H9 (cell line): ENCODE measurements around the gene POMT2. TPM values are rescaled to one million over a fixed set of nuclear protein-coding genes. Genes with fewer than 3 reads are reported as not detected.

Experiments
- DNase-seq: peaks from one replicate; pipeline ENCODE4 v3.0.0-alpha.2; 2017
- H2AFZ ChIP-seq: one replicate; pipeline ENCODE4 v1.6.1; 2013; ENCODE audit warnings: mild to moderate bottlenecking, low read length, control low read depth, moderate library complexity
- H2AK5ac ChIP-seq: 2 replicates; pipeline ENCODE4 v1.6.1; 2013; ENCODE audit warnings: low read length, control low read depth, mixed read lengths; ENCODE audit not compliant: insufficient read length
- H2BK120ac ChIP-seq: one replicate; pipeline ENCODE4 v1.6.1; 2013; ENCODE audit warnings: low read depth, mild to moderate bottlenecking, low read length, control low read depth, inconsistent platforms; ENCODE audit not compliant: poor library complexity, severe bottlenecking
- H2BK12ac ChIP-seq: 2 replicates; pipeline ENCODE4 v1.6.1; 2013; ENCODE audit warnings: low read length, control low read depth, mixed read lengths, low read depth; ENCODE audit not compliant: insufficient read length
- H2BK15ac ChIP-seq: 2 replicates; pipeline ENCODE4 v1.6.1; 2013; ENCODE audit warnings: low read depth, low read length, control low read depth
- H2BK20ac ChIP-seq: one replicate; pipeline ENCODE4 v1.6.1; 2013; ENCODE audit warnings: low read depth, mild to moderate bottlenecking, low read length, control low read depth, inconsistent platforms; ENCODE audit not compliant: poor library complexity, severe bottlenecking
- H2BK5ac ChIP-seq: 2 replicates; pipeline ENCODE4 v1.6.1; 2013; ENCODE audit warnings: low read length, control low read depth, mixed read lengths; ENCODE audit not compliant: insufficient read length
- H3K14ac ChIP-seq: 2 replicates; pipeline ENCODE4 v1.6.1; 2013; ENCODE audit warnings: low read length, control low read depth; ENCODE audit not compliant: insufficient read depth
- H3K18ac ChIP-seq: 2 replicates; pipeline ENCODE4 v1.6.1; 2013; ENCODE audit warnings: low read depth, mild to moderate bottlenecking, mixed read lengths, low read length, control low read depth; ENCODE audit not compliant: insufficient read length
- H3K23ac ChIP-seq: 2 replicates; pipeline ENCODE4 v1.6.1; 2013; ENCODE audit warnings: low read length, control low read depth, mixed read lengths, low read depth; ENCODE audit not compliant: insufficient read length
- H3K23me2 ChIP-seq: 2 replicates; pipeline ENCODE4 v1.6.1; 2013; ENCODE audit warnings: low read depth, mild to moderate bottlenecking, mixed read lengths, low read length, control low read depth; ENCODE audit not compliant: insufficient read length, poor library complexity, severe bottlenecking
- H3K27ac ChIP-seq: 2 replicates; pipeline ENCODE4 v1.5.1; 2013; ENCODE audit warnings: low read length, control low read depth, mixed read lengths, low read depth; ENCODE audit not compliant: insufficient read length
- H3K27me3 ChIP-seq: 2 replicates; pipeline ENCODE4 v1.6.1; 2013; ENCODE audit warnings: low read length, control low read depth, inconsistent platforms; ENCODE audit not compliant: insufficient read depth
- H3K4ac ChIP-seq: 2 replicates; pipeline ENCODE4 v1.6.1; 2013; ENCODE audit warnings: low read depth, mild to moderate bottlenecking, control low read depth, inconsistent platforms, low read length, moderate library complexity
- H3K4me1 ChIP-seq: 2 replicates; pipeline ENCODE4 v1.6.1; 2013; ENCODE audit warnings: low read length, control low read depth, inconsistent platforms; ENCODE audit not compliant: insufficient read depth
- H3K4me2 ChIP-seq: 2 replicates; pipeline ENCODE4 v1.6.1; 2013; ENCODE audit warnings: low read length, control low read depth, mixed read lengths; ENCODE audit not compliant: insufficient read length, insufficient read depth
- H3K56ac ChIP-seq: 2 replicates; pipeline ENCODE4 v1.6.1; 2013; ENCODE audit warnings: low read depth, mild to moderate bottlenecking, mixed read lengths, low read length, control low read depth; ENCODE audit not compliant: insufficient read length
- H3K79me1 ChIP-seq: 2 replicates; pipeline ENCODE4 v1.6.1; 2013; ENCODE audit warnings: low read depth, mild to moderate bottlenecking, moderate library complexity, low read length, control low read depth, inconsistent platforms; ENCODE audit not compliant: insufficient read depth, poor library complexity, severe bottlenecking
- H3K79me2 ChIP-seq: 2 replicates; pipeline ENCODE4 v1.6.1; 2013; ENCODE audit warnings: low read length, control low read depth, inconsistent platforms; ENCODE audit not compliant: insufficient read depth
- H3K9ac ChIP-seq: 2 replicates; pipeline ENCODE4 v1.6.1; 2013; ENCODE audit warnings: low read length, control low read depth, mixed read lengths; ENCODE audit not compliant: insufficient read length; ENCODE audit errors: extremely low read depth
- H3K9me3 ChIP-seq: one replicate; pipeline ENCODE4 v1.6.1; 2013; ENCODE audit warnings: low read depth, low read length, inconsistent platforms; ENCODE audit not compliant: control insufficient read depth
- H3T11ph ChIP-seq: one replicate; pipeline ENCODE4 v1.6.1; 2013; ENCODE audit warnings: mild to moderate bottlenecking, low read length, control low read depth, inconsistent platforms
- H4K20me1 ChIP-seq: one replicate; pipeline ENCODE4 v1.6.1; 2013; ENCODE audit not compliant: control insufficient read depth, insufficient read length, insufficient read depth
- H4K5ac ChIP-seq: 2 replicates; pipeline ENCODE4 v1.6.1; 2013; ENCODE audit warnings: low read depth, mild to moderate bottlenecking, mixed read lengths, low read length, control low read depth; ENCODE audit not compliant: insufficient read length
- H4K8ac ChIP-seq: replicated peaks from 2 replicates; pipeline ENCODE4 v1.6.1; 2013; ENCODE audit warnings: low read length, control low read depth, mixed read lengths, low read depth; ENCODE audit not compliant: insufficient read length
- H4K91ac ChIP-seq: 2 replicates; pipeline ENCODE4 v1.6.1; 2013; ENCODE audit warnings: low read depth, mild to moderate bottlenecking, moderate library complexity, mixed read lengths, low read length, control low read depth; ENCODE audit not compliant: insufficient read length
- H3K27ac Mint-ChIP-seq, 3 experiments: 2 replicates in 2 of 3; 3 replicates in 1 of 3; pipeline ENCODE4 v1.8.0; 2020 to 2021; ENCODE audit warnings: mixed read lengths in 3 of 3, mild to moderate bottlenecking in 1 of 3, moderate library complexity in 1 of 3
- H3K27me3 Mint-ChIP-seq: 2 replicates; pipeline ENCODE4 v1.8.0; 2021; ENCODE audit warnings: low read depth, mild to moderate bottlenecking, moderate library complexity, mixed read lengths
- H3K36me3 Mint-ChIP-seq, 3 experiments: 2 replicates in 2 of 3; 3 replicates in 1 of 3; pipeline ENCODE4 v1.8.0; 2020 to 2021; ENCODE audit warnings: low read depth in 3 of 3, mixed read lengths in 3 of 3; ENCODE audit not compliant: insufficient read depth in 1 of 3
- H3K4me1 Mint-ChIP-seq, 2 experiments: 2 replicates each; pipeline ENCODE4 v1.8.0; 2020; ENCODE audit warnings: mixed read lengths in 2 of 2
- H3K4me3 Mint-ChIP-seq, 2 experiments: 2 replicates in 1 of 2; 3 replicates in 1 of 2; pipeline ENCODE4 v1.8.0; 2020 to 2021; ENCODE audit warnings: mild to moderate bottlenecking in 2 of 2, mixed read lengths in 2 of 2, moderate library complexity in 1 of 2
- H3K9me3 Mint-ChIP-seq, 2 experiments: 2 replicates in 1 of 2; 3 replicates in 1 of 2; pipeline ENCODE4 v1.8.0; 2020; ENCODE audit warnings: mild to moderate bottlenecking in 2 of 2, mixed read lengths in 2 of 2, moderate library complexity in 1 of 2
- CTCF ChIP-seq: fragments of 200-600 bp; sonication (generic); conservative IDR thresholded peaks from 3 replicates; pipeline ENCODE4 v1.8.0; 2021; ENCODE audit warnings: antibody characterized with exemption, mild to moderate bottlenecking
- WGBS: extraction: QIAGEN DNeasy Blood & Tissue Kit; methylation state at CpG from one replicate; pipeline ENCODE4 v1.1.7; 2013; ENCODE audit warnings: missing lambda C conversion rate, low lambda C conversion rate, mixed read lengths; ENCODE audit not compliant: insufficient read length; ENCODE audit errors: extremely low coverage; 5-methylcytosine and 5-hydroxymethylcytosine counted together
- total RNA-seq: library from RNA; stranded (reverse); gene quantifications from 2 replicates; pipeline ENCODE4 v1.2.1, GENCODE V29; 2021

The POMT2 gene
- total RNA-seq, 1 experiment from 2014 or later = 25.2 TPM

DNA sequence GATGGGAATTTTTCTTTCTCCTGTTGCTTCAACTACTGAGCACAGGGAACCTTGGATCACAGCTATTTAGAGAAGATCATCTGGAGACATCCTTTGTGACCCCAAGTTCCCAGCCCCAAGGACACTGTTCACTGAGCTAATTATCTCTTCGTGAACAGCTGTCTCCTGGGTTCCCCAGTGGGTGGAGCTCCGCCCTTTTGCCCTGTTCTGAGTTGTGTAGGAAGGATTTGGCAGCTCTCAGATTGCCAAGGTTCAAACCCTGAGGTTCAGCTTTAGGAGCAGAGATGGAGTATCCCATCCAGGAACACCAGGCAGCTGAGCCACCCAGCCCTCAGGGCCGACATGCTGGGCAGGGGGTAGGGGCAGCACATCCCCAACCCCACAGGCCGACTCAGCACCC lies 81.7 kb downstream of the POMT2 start:
- H2BK5ac ChIP-seq = no peak overlapping the region
- H3K4me1 ChIP-seq = no peaks in the 10 kb centered on the region
- no peak overlapping the region for H2BK12ac ChIP-seq
- H3K9me3 ChIP-seq = no peaks in the 10 kb centered on the region
- WGBS = no CpG with 5 or more reads among the region's 4 CpGs
- Mint-ChIP-seq H3K4me3 (no peak overlapping the region), H3K4me1 (peaks cover 2 to 5% of the 10 kb centered on the region in 2 experiments; a peak in 2 of 4 replicates), H3K27ac (no peak overlapping the region; a peak in 1 of 7 replicates), H3K27me3 (no peaks in the 10 kb centered on the region; the same call in none of the 2 replicates), H3K9me3 (no peaks in the 10 kb centered on the region), H3K36me3 (no peaks in the 10 kb centered on the region; a peak in 1 of 7 replicates)
- no peak overlapping the region for H4K5ac ChIP-seq
- no peak overlapping the region for H3K4me2 ChIP-seq
- no peak for TF ChIP-seq CTCF
- no peak overlapping the region for H3K23ac ChIP-seq
- no peak overlapping the region for H3K14ac ChIP-seq
- no peaks in the 10 kb centered on the region for H4K20me1 ChIP-seq
- no peak overlapping the region for H2AK5ac ChIP-seq
- H3K27ac ChIP-seq = no peak overlapping the region
- H3K56ac ChIP-seq = no peak overlapping the region
- H3T11ph ChIP-seq = no peak overlapping the region
- no peak overlapping the region for H3K18ac ChIP-seq
- H3K79me2 ChIP-seq = no peaks in the 10 kb centered on the region
- H3K27me3 ChIP-seq = no peaks in the 10 kb centered on the region
- no peaks in the 10 kb centered on the region for H3K79me1 ChIP-seq
- H2BK15ac ChIP-seq = no peak overlapping the region
- DNase-seq = no peak
- H4K91ac ChIP-seq = no peak overlapping the region
- H3K23me2 ChIP-seq = no peaks in the 10 kb centered on the region
- H2BK20ac ChIP-seq = no peak overlapping the region
- no peak overlapping the region for H3K4ac ChIP-seq
- no peak overlapping the region for H2AFZ ChIP-seq
- H4K8ac ChIP-seq = no peak overlapping the region
- H2BK120ac ChIP-seq = no peak overlapping the region
- no peak overlapping the region for H3K9ac ChIP-seq
